NCI-H446 treated with DMSO at 0.1 percent for 48 hours (cell line): Measurements from ENCODE around the gene CNEP1R1.
"Not testable (repeated sequence)": the region's sequence is repeated elsewhere in the genome, so short reads cannot be mapped to it uniquely, and the experiment has no call there.

ENCODE experiments used
- DNase-seq: peaks from one replicate; lab custom pipeline; 2025; lab: John Stamatoyannopoulos, UW

CNEP1R1 gene, protein sequence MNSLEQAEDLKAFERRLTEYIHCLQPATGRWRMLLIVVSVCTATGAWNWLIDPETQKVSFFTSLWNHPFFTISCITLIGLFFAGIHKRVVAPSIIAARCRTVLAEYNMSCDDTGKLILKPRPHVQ

DNA sequence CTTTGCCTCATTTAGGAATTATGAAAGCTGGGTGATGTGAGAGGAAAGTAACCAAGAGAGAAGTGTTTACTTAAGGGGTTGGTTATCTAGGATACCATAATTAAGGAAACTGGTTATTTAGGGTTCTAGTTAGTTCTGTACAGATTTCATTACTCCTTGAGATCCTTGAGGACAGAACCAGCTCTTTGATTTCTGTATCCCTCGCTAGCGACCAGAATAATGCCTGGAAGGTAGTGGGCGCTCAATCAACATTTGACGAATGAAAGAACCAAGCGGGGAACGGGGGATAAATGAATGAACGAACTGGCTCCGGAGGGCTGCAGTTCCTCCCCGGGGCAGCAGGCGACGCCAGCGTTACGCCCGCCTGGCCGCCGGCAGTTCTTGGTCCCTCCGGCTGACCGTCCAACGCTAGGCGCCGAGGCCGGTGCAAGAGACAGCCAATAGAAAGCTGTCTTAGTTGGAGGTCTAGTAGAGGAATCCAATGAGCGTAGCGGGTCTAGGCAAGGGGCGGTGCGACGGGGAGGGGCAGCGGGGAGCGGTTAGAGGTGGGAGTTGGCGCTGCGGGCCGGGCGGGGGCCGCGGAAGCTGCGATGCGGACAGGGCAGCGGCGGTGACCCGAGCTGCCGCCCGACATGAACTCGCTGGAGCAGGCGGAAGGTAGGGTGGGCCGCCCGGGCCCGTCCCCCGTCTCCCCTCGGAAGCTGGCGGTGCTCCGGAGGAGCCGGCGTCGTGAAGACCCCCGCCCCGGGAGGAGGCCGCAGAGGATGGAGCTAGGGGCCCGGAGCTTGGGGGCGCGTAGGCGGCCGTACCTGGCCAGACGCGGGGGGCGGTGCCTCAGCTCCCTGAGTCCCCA lies at the start of gene CNEP1R1:
TSS of gene CNEP1R1 (plus strand) at position 542 of the 853 bp plus-strand sequence. CDS start at position 633, 91 bp downstream.
- DNase-seq: peak; percentile 79

DNA sequence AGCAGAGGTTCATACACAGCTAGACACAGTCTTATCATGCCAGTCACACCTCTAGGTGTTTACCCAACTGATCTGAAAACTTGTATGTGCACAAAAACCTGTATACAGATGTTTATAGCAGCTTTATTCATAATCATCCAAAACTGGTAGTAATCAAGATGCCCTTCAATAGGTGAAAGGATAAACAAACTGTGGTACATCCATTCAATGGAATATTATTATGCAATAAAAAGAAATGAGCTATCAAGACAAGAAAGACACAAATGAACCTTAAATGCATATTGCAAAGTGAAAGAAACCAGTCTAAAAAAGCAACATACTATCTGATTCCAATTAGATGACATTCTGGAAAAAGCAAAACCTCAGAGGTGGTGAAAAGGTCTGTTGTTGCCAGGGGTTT lies 47.6 kb upstream of the CNEP1R1 start:
- no peak for DNase-seq

DNA sequence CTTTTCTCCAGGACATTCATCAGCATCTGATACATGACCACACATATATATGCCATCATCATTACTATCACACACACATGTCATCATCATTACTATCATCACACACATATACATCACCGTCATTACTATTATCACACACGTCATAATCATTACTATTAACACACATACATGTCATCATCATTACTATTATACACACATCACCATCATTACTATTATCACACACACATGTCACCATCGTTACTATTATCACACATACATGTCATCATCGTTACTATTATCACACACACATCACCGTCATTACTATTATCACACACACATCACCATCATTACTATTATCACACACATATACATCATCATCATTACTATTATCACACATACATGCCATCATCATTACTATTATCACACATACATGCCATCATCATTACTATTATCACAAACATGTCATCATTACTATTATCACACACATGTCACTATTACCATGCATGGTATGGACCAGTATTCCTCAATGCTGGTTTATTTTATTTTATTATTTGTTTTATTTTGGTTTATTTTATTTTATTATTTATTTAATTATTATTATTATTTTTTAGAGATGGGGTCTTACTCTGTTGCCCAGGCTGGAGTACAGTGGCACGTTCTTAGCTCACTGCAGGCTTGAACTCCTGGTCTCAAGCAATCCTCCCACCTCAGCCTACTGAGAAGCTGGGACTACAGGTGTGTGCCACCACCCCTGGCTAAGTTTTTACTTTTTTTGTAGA lies 46.3 kb upstream of the CNEP1R1 start:
- DNase-seq: no peak

DNA sequence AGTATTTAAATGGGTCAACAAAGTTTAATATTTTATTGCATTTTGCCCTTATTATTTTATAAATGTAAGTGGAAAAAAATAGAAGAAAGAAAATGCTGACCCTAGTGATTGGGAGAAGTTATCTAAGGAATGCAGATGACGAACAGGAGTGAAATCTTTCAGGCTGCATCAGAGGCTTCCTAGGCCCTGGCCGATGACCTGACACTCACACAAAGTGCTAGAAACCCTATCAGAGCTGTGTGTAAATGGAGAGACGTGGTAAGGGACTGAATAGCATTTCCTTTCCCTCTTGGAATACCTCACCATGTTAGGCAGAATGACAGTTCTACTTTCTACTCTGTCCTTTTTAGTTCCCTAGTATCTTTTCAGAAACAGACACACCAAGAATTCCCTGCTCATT lies 44.9 kb upstream of the CNEP1R1 start:
- no peak for DNase-seq

DNA sequence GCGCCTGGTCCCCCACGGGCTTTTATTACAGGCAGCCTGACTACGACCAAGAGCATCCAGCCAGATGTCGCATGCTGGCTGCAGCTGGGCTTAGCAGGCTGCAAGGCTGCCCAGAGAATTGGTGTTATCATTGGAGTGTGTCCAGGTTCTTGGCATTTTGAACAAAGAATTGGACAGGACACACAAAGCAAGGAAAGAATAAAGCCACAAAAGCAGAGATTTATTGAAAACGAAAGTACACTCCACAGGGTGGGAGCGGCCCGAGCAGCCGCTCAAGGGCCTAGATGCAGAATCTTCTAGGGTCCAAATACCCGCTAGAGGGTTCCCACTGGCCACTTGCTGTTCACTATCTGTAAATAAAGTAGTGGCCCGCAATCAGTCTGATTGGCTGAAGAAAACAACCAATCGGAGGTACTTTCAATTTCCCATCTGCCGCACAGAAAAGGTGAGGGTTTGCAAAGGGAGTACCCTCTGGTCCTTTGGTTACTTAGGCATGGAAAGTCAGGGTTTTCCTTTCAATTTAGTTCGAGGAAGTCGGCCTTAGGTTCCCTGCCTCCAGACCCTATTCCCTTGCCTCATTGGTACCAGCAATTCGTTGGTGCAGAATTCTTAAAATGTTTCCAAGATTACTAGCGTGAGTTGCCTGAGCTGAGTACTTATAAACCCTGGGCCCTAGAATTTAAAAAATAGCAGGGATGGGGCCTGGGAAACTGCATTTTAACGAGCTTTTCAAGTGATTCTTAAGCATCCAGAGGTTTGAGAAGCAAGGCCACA lies 38.5 kb upstream of the CNEP1R1 start:
- DNase-seq: no peak

DNA sequence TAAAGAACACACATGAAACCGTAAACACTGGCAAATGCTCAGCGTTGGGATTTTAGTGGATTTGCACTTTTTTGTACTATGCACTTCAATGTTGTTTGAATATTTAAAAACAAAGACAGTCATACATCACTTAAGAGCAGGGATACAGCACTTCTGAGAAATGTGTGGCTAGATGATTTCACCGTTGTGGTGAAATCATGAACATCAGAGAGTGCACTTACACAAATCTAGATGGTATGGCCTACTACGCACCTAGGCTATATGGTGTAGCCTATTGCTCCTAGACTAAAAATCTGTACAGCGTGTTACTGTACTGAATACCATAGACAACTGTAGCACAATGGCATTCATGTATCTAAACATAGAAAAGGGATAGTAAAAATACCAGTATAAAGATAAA lies 37.6 kb upstream of the CNEP1R1 start:
- no peak for DNase-seq

DNA sequence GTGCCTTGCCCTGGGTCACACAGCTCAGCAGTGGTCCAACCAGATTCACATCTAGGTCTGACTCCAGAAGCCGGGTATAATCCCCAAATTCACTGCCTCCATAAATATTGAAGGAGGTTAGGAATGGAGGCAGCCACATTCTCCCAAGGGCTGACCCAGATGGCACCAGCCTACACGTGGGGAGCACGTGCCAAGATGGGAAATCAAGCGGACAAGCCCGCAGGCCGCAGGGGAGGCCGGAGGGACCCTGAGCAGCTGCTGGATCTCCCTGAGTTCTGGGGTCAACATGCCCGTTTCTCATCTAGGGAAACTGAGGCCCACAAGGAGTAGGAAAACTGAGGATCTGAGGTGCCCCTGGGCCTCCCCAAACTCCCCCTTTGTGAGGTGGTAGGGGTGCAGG lies 32.2 kb upstream of the CNEP1R1 start:
- DNase-seq: no peak

DNA sequence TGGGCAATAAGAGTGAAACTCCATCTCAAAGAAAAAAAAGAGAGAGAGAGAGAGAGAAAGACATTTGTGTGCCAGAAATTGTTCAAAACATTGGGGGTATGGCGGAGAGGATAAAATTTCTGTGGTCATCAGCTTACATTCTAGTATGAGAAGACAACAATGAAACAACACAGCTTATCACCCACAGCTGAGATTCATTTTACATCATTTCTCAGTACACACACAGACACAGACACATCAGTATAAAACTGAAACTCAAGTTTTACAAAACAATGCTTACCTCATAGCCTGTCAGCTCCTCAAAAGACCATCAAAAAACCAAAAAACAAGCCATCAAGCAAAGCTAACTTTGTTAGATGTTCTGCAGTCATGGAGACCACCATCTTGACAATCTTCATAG lies 31.4 kb upstream of the CNEP1R1 start:
- DNase-seq: no peak

DNA sequence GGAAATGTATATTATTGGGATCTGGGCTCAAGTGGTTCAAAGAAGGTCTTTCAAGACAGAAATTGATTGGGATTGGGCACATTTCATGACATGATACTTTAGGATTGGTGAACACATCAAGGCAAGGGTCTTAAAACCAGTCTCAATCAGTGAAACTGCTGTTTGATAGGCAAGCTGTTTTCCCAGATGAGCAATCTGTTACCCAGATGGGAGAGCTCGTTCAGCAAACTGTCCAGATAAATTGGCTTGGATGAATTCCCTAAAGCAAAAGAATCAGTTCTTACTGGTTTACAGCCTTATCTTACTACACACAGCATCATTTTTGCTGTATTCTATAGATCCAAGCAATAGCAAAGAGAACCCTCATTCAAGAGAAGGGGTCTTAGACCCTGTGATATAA lies 31.0 kb upstream of the CNEP1R1 start:
- no peak for DNase-seq

DNA sequence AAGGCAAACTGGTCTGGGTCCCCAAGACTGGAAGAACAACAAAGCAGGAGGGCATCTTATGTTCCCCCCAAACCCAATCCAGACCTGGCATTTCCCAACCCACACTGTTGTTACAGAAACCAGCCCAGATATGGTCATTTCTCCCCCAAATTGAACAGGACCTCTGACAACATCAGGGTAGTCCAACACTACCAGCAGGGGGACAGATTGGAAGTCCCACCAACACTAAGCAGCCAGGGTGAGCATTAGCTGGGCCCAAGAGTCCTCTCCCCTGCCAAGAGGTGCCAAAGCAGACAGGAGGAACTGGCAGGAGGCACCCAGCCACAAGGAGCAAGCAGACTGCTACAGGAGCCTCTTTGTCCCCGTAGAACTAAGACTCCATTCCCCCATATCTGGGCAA lies 29.3 kb upstream of the CNEP1R1 start:
- no peak for DNase-seq

DNA sequence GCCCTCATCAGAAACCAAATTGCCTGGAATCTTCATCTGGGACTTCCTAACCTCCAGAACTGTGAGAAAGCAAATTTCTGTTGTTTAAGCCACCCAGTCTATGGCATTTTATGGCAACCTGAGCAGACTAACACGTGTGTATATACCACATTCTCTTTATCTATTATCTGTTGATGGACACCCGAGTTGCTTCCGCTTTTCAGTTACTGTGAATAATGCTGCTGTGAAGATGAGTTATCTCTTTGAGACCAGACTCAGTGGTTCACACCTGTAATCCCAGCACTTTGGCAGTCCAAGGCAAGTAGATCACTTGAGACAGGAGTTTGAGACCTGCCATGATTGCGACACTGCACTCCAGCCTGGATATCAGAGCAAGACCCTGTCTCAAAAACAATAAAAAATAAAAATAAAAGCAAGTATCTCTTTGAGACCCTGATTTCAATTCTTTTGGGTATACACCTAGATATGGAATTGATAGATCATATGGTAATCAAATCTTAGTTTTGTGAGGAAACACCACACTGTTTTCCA lies 27.2 kb upstream of the CNEP1R1 start:
- DNase-seq: no peak

DNA sequence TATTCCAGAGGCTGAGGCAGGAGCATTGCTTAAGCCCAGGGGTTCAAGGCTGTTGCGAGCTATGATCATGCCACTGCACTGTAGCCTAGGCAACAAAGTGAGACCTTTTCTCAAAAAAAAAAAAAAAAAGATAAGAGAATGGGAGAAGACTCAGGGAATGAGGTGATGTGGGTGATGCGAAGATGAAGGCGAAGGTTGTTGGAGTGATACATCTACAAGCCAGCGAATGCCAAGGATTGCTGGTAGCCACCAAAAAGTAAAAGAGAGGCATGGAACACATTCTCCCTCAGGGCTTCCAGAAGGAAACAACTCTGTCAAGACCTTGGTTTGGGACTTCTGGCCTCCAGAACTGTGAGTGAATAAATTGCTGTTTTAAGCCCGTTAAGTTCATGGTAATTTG lies 26.0 kb upstream of the CNEP1R1 start:
- no peak for DNase-seq

DNA sequence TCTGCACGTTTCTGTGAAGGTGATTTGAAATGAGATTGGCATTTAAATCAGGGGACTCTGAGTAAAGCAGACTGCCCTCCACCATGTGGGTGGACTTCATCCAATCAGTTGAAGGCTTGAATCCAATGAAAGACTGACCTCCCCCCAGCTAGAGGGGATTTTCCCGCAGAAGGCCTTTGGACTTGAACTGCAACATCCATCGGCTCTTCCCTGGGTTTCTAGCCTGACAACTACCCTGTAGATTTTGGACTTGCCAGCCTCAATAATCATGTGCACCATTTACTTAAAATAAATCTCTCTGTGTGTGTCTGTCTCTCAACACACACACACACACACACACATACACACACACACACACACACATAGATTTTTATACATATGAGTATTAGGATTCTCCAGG lies 23.9 kb upstream of the CNEP1R1 start:
- no peak for DNase-seq

DNA sequence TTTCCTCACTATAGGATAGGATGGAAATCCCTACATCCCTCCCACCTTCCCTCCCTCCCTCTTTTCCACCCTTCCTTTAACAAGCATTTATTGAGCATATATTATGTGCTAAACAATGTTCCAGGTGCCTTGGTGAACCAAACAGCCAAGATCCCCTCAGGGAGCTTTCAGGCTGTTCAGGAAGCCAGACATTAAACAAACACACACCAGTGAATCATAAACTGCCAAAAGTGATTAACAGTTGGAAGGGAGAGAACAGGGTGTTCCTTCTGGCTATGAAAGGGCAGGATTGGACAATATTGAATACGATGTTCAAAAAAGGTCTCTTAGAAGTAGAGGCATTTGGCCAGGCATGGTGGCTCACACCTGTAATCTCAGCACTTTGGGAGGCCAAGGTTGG lies 22.8 kb upstream of the CNEP1R1 start:
- DNase-seq: no peak

DNA sequence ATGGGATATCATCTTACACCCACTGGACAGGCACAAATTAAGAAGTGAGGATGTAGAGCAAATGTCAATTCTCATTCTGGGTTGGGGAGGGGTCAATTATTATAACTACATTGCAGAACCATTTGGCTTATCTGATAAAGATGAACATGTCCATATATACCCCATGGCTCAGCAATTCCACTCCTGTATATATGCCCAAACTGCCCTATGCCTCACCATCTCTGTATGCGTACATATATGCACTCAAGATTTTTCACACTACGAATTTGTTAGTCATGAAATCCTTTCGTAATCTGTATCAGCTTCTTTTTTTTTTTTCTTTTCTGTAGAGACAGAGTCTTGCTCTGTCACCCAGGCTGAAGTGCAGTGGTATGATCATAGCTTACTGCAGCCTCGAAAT lies 20.8 kb upstream of the CNEP1R1 start:
- no peak for DNase-seq

DNA sequence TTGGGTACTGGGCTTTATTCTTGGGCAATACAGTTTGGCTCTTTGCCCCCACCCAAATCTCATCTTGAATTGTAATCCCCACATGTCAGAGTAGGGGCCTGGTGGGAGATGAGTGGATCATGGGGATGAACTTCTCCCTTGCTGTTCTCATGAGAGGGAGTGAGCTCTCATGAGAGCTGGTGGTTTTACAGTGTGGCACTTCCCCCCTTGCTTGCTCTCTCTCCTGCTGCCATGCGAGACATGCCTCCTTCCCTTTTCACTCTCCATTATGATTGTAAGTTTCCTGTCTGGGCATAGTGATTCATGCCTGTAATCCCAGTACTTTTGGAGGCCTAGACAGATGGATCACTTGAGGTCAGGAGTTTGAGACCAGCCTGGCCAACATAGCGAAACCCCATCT lies 18.1 kb upstream of the CNEP1R1 start:
- DNase-seq: no peak

DNA sequence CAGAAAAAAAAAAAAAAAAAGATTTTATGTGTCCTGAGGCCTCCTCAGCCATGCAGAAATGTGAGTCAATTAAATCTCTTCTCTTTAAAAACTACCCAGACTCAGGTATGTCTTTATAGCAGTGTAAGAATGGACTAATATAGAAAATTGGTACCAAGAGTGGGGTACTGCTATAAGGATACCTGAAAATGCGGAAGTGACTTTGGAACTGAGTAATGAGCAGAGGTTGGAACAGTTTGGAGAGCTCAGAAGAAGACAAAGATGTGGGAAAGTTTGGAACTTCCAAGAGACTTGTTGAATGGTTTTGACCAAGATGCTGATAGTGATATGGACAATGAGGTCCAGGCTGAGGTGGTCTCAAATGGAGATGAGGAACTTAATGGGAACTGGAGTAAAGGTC lies 17.3 kb upstream of the CNEP1R1 start:
- DNase-seq: no peak

DNA sequence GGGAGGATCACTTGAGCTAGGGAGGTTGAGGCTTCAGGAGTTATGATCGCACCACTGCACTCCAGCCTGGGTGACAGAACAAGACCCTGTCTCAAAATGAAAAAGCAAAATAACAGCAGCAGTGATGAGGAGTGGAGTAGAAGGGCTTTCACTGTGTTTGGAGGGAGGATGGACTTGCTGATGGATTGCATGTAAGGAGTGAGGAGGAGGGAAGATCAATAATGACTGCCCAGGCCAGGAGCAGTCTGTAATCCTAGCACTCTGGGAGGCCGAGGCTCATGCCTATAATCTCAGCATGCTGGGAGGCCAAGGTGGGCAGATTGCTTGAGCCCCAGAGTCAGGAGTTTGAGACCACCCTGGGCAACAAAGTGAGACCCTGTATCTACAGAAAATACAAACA lies 14.8 kb upstream of the CNEP1R1 start:
- DNase-seq: no peak

DNA sequence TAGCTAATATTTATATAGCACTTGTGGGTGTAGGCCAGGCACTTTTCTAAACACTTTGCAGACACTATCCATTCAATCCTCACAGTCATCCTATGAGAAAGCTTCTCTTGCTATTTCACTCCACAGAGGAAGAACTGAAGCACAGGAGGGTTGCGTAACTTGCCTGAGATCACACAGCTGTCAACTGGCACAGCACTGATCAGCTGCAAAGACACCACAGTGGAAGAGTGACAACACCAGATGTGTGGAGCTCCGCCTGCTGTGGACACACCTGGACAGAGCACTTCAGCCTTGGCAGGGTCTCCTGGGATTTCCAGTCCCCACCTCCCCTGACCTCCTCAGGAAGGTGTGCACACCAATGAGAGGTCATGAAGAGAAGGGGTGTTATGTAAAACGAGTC lies 13.3 kb upstream of the CNEP1R1 start:
- DNase-seq: no peak

DNA sequence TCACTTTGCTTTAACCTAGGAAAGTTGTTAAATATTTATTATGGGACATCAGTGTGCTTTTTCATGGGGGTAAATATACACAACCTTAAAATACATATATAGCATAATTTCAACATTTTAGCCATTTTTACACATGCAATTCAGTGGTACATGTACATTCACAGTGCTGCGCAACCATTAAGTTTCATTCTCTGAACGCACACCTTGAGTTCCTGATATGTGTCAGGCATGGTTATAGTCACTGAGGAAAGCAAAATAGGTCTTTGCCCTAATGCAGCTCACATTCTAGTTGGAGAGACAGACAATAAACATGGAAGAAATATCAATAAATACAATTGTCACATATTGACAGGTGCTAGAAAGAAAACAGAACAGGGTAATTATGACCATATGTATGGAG lies 12.8 kb upstream of the CNEP1R1 start:
- no peak for DNase-seq

DNA sequence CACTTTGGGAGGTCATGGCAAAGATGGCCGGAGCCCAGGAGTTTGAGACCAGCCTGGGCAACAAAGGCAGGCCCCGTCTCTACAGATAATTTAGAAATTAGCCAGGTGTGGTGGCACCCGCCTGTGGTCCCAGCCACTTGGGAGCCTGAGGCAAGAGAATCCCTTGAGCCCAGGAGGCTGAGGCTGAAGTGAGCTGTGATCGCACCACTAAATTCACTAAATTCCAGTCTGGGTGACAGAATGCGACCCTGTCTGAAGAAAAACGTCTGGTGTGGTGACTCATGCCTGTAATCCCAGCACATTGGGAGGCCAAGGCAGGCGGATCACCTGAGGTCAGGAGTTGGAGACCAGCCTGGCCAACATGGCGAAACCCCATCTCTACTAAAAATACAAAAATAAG lies 10.8 kb upstream of the CNEP1R1 start:
- not testable (repeated sequence) for DNase-seq

DNA sequence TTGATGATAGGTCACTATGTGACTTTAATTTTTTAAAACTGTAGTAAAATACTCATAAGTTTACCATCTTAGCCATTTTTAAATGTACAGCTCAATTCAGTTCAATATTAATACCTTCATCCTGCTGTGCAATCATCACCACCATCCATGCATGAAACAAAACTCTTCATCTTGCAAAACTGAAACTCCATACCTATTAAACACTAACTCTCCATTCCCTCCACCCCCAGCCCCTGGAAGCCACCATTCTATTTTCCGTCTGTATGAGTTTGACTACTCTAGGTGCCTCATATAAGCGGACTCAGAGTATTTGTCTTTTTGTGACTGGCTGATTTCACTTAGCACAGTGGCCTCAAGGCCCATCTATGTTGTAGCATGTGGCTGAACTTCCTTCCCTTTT lies 9.4 kb upstream of the CNEP1R1 start:
- no peak for DNase-seq
